K562 (cell line): ENCODE results near the gene PCDHA10. TPM values are rescaled to one million over a fixed set of nuclear protein-coding genes. Genes with fewer than 3 reads are reported as not detected.

Source experiments
- ATAC-seq: fragments of 200-7000 bp; cut with Tn5 transposase; 3 replicates; pipeline ENCODE4 v1.9.1; 2020; ENCODE audit warnings: moderate library complexity
- BruUV-seq: library from RNA; stranded (reverse); fragments of 400-500 nt; replicated peaks from 2 replicates; lab custom pipeline; 2021; lab: Mats Ljungman, UMichigan
- CTCF ChIA-PET: fragments of 300-600 bp; formaldehyde crosslinking; extraction: SDS; loops from one replicate; lab custom pipeline; 2021; ENCODE audit warnings: low intra/inter-chr PET ratio; lab: Yijun Ruan, JAX
- POLR2A ChIA-PET: fragments of 300-600, 350-650 bp; sonication (Branson Sonifier 250); formaldehyde crosslinking; extraction: SDS; loops from one replicate; lab custom pipeline; 2021; ENCODE audit warnings: antibody characterized with exemption, inconsistent platforms; lab: Yijun Ruan, JAX
- DNase-seq, 4 experiments: peaks; one replicate each; pipeline versions ENCODE4 v3.0.0 to v3.0.0-alpha.2; 2011 to 2018; ENCODE audit warnings: low spot score in 3 of 4, mixed read lengths in 3 of 4; ENCODE audit errors: extremely low read depth in 1 of 4
- FAIRE-seq: peaks from 2 replicates; lab custom pipeline; 2011; peaks lifted over from hg19 to GRCh38; lab: Jason Lieb, UNC
- H2AFZ ChIP-seq: 2 replicates; pipeline ENCODE4 v1.6.0; 2011; ENCODE audit warnings: low read depth, low read length, control low read depth, inconsistent platforms
- H3K27ac ChIP-seq: fragments of 200-600 bp; 3 replicates; pipeline ENCODE4 v1.8.0; 2011; ENCODE audit warnings: low read depth, mild to moderate bottlenecking, control low read depth, inconsistent platforms, low read length, moderate library complexity, mixed read lengths; ENCODE audit errors: extremely low read depth
- H3K27me3 ChIP-seq, 2 experiments: fragments of 300-600 bp in 1 of 2; 2 replicates in 1 of 2; 3 replicates in 1 of 2; pipeline versions ENCODE4 v1.6.0 to v1.8.0; 2011; ENCODE audit warnings: inconsistent platforms in 2 of 2, low read length in 2 of 2, mild to moderate bottlenecking in 1 of 2, mixed read lengths in 1 of 2, moderate library complexity in 1 of 2; ENCODE audit not compliant: control insufficient read depth in 2 of 2, insufficient read depth in 2 of 2
- H3K36me3 ChIP-seq: fragments of 300-600 bp; 3 replicates; pipeline ENCODE4 v1.8.0; 2011; ENCODE audit warnings: mild to moderate bottlenecking, low read length, inconsistent platforms; ENCODE audit not compliant: control insufficient read depth, insufficient read depth
- H3K4me1 ChIP-seq, 2 experiments: fragments of 200-600 bp in 1 of 2; replicated peaks in 1 of 2; 2 replicates in 1 of 2; 3 replicates in 1 of 2; pipeline versions ENCODE4 v1.5.1 to v1.8.0; 2011; ENCODE audit warnings: inconsistent platforms in 2 of 2, low read length in 2 of 2, mild to moderate bottlenecking in 1 of 2, mixed read lengths in 1 of 2, moderate library complexity in 1 of 2; ENCODE audit not compliant: control insufficient read depth in 2 of 2, insufficient read depth in 2 of 2
- H3K4me2 ChIP-seq: 2 replicates; pipeline ENCODE4 v1.6.1; 2011; ENCODE audit warnings: low read length, control low read depth, inconsistent platforms, mixed read lengths; ENCODE audit not compliant: insufficient read depth
- H3K4me3 ChIP-seq: fragments of 200-600 bp; sonication (generic), shearing (Covaris generic); 2 replicates; pipeline ENCODE4 v1.5.1; 2016; ENCODE audit warnings: control low read depth, inconsistent platforms
- H3K79me2 ChIP-seq: fragments of 200-600 bp; 3 replicates; pipeline ENCODE4 v1.8.0; 2011; ENCODE audit warnings: low read length, inconsistent platforms; ENCODE audit not compliant: control insufficient read depth, insufficient read depth
- H3K9ac ChIP-seq, 2 experiments: 2 replicates each; pipeline versions ENCODE4 v1.6.0 to v1.6.1; 2011; ENCODE audit warnings: low read depth in 2 of 2, low read length in 2 of 2, control low read depth in 1 of 2, inconsistent platforms in 1 of 2, mild to moderate bottlenecking in 1 of 2, mixed read lengths in 1 of 2; ENCODE audit not compliant: insufficient read depth in 1 of 2
- H3K9me1 ChIP-seq: one replicate; pipeline ENCODE4 v1.6.0; 2011; ENCODE audit warnings: inconsistent platforms, mild to moderate bottlenecking, low read length, moderate library complexity; ENCODE audit not compliant: control insufficient read depth, insufficient read depth
- H3K9me3 ChIP-seq: replicated peaks from 2 replicates; pipeline ENCODE4 v1.5.1; 2011; ENCODE audit warnings: low read depth, low read length, inconsistent platforms; ENCODE audit not compliant: control insufficient read depth, insufficient read depth
- H4K20me1 ChIP-seq: replicated peaks from 2 replicates; pipeline ENCODE4 v1.6.1; 2011; ENCODE audit warnings: low read length, inconsistent platforms, mixed read lengths; ENCODE audit not compliant: control insufficient read depth, insufficient read depth
- CC2D1A ChIP-seq: fragments of 450-650 bp; IDR thresholded peaks from 2 replicates; pipeline ENCODE4 v1.6.1; 2017; ENCODE audit warnings: mild to moderate bottlenecking
- XRCC5 ChIP-seq: fragments of 200-400 bp; formaldehyde crosslinking; IDR thresholded peaks from 2 replicates; pipeline ENCODE4 v1.6.1; 2017; ENCODE audit warnings: low read depth, mild to moderate bottlenecking, low read length
- WGBS: fragments of 100-300 bp; shearing (Covaris generic); methylation state at CpG from one replicate; pipeline ENCODE4 v1.1.6; 2016; ENCODE audit warnings: low coverage, mixed read lengths; ENCODE audit not compliant: insufficient coverage; ENCODE audit errors: missing lambda C conversion rate; 5-methylcytosine and 5-hydroxymethylcytosine counted together
- in situ Hi-C: fragments of 300-500 bp; cut with MboI; formaldehyde crosslinking; loops from 4 replicates; pipeline ENCODE4 v1.15.0; 2018; ENCODE audit warnings: inconsistent platforms, mixed read lengths
- intact Hi-C: fragments of 100-400 bp; cut with micrococcal nuclease; formaldehyde crosslinking; loops from 2 replicates; pipeline ENCODE4 v1.14.2; 2022
- polyA plus RNA-seq, 8 experiments: library from polyadenylated mRNA; depleted of rRNA in 4 of 8; stranded (reverse) in 5 of 8; unstranded in 3 of 8; fragments of >200 nt; fragmentation: Nextera tagmentation in 2 of 8; fragmentation: Illumina TruSeq in 1 of 8; extraction: Ambion mirVana in 2 of 8; extraction: Trizol in 1 of 8; gene quantifications; 2 replicates each; pipeline versions ENCODE4 v1.2.1 to v1.2.3, GENCODE V29; 2011 to 2014; ENCODE audit warnings: inconsistent platforms in 1 of 8, missing spikeins in 1 of 8
- total RNA-seq, 7 experiments: library from RNA; depleted of rRNA in 6 of 7; stranded (reverse); fragments of >200 nt in 6 of 7; fragmentation: Illumina TruSeq in 2 of 7; extraction: Trizol in 2 of 7; gene quantifications; 2 replicates each; pipeline versions ENCODE4 v1.2.1 to v1.2.3, GENCODE V29; 2011 to 2021; ENCODE audit warnings: low replicate concordance in 1 of 7

Gene PCDHA10
- total and polyA plus RNA-seq, 9 of the 15 experiments (the other 6 are each of a cell fraction or from before 2014, with no cell fraction given), result not detected

DNA sequence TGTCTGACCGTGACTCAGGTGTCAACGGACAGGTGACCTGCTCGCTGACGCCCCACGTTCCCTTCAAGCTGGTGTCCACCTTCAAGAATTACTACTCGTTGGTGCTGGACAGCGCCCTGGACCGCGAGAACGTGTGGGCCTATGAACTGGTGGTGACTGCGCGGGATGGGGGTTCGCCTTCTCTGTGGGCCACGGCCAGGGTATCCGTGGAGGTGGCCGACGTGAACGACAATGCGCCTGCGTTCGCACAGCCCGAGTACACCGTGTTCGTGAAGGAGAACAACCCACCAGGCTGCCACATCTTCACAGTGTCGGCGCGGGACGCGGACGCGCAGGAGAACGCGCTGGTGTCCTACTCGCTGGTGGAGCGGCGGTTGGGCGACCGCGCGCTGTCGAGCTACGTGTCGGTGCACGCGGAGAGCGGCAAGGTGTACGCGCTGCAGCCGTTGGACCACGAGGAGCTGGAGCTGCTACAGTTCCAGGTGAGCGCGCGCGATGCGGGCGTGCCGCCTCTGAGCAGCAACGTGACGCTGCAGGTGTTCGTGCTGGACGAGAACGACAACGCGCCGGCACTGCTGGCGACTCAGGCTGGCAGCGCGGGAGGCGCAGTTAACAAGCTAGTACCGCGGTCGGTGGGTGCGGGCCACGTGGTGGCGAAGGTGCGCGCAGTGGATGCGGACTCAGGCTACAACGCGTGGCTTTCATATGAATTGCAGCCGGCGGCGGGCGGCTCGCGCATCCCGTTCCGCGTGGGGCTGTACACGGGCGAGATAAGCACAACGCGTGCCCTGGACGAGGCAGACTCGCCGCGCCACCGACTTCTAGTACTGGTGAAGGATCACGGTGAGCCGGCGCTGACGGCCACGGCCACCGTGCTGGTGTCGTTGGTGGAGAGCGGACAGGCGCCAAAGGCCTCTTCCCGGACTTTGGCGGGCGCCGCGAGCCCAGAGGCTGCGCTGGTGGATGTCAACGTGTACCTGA is 14.8 kb downstream of the PCDHA10 start:
- Histone ChIP-seq H3K4me3 (no peak overlapping the region), H3K4me1 (no peaks in the 10 kb centered on the region), H3K36me3 (no peaks in the 10 kb centered on the region), H3K79me2 (no peaks in the 10 kb centered on the region), H3K9ac (no peak overlapping the region), H3K27ac (no peak overlapping the region), H4K20me1 (no peaks in the 10 kb centered on the region), H2AFZ (no peak overlapping the region)
- CTCF ChIA-PET, result interaction anchor here (0.5 kb wide), 1 partner anchor 1076 kb away, joined by 3 read pairs; no protein-coding TSS in a partner anchor
- ATAC-seq, result no peak
- intact Hi-C loops, result no loop called here
- 42% methylated on average over 60 of the region's 114 CpGs for WGBS
- no TSS peak for BruUV-seq
- no peak for DNase-seq
- POLR2A ChIA-PET, result no interaction called here
- TF ChIP-seq CC2D1A (no peak), XRCC5 (no peak)
- TF ChIP-seq, all 486 proteins: peak for 0
- in situ Hi-C loops, result no loop called here
- no peaks in the 10 kb centered on the region for H3K9me3 ChIP-seq
- no peaks in the 10 kb centered on the region for H3K9me1 ChIP-seq
- no peaks in the 10 kb centered on the region for H3K27me3 ChIP-seq
- no peak for FAIRE-seq
- no peak overlapping the region for H3K4me2 ChIP-seq
